ENCODE measurements around the gene LSM11. TPM values are rescaled to one million over a fixed set of nuclear protein-coding genes. Genes with fewer than 3 reads are reported as not detected.

The LSM11 gene
- total RNA-seq, 3 donors from 2014 or later (not counting 1 experiment from before 2014, with no cell fraction given) = 1.2 to 2.3 (median 2.0) TPM

DNA sequence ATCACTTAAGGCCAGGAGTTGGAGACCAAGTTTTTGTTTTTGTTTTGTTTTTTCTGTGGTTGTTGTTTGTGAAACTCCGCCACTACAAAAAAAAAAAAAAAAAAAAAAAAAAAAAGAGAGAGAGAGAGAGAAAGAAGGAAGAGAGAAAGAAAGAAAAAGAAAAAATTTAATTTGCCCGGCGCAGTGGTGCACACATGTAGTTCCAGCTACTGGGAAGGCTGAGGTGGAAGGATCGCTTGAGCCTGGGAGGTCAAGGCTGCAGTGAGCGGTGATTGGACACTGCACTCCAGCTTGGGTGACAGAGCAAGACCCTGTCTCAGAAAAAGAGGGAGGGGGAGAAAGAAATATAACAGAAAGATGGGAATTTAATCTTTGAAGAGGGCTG is 11.4 kb upstream of the LSM11 start:
- H3K27ac ChIP-seq (ENCODE audit: low read length) = peak overlapping the region; percentile 82
- peak overlapping the region; percentile 92 to 95 for H3K27ac Mint-ChIP-seq
- H3K9me3 ChIP-seq (ENCODE audit: control insufficient read depth, insufficient read depth, low read length) = no peaks in the 10 kb centered on the region
- no peaks in the 10 kb centered on the region for H3K36me3 Mint-ChIP-seq
- H3K36me3 ChIP-seq (ENCODE audit: control insufficient read depth, insufficient read depth, low read length) = peaks cover 6% of the 10 kb centered on the region
- H3K27me3 Mint-ChIP-seq (ENCODE audit: low read depth in 2 of 2) = no peaks in the 10 kb centered on the region
- peaks cover 13 to 14% of the 10 kb centered on the region in 2 donors for H3K4me1 Mint-ChIP-seq
- H3K27me3 ChIP-seq (ENCODE audit: control insufficient read depth, insufficient read depth, low read length) = no peaks in the 10 kb centered on the region
- no peak overlapping the region for H3K4me3 ChIP-seq (ENCODE audit: low read length)
- H3K4me1 ChIP-seq (ENCODE audit: control insufficient read depth, insufficient read depth, low read length) = peaks cover 8% of the 10 kb centered on the region
- H3K9me3 Mint-ChIP-seq = no peaks in the 10 kb centered on the region
- over 99% methylated on average over 5 of the region's 5 CpGs for WGBS (ENCODE audit: insufficient coverage)
- H3K4me3 Mint-ChIP-seq = peak overlapping the region; percentile 96
- TF ChIP-seq, protein P1, sequence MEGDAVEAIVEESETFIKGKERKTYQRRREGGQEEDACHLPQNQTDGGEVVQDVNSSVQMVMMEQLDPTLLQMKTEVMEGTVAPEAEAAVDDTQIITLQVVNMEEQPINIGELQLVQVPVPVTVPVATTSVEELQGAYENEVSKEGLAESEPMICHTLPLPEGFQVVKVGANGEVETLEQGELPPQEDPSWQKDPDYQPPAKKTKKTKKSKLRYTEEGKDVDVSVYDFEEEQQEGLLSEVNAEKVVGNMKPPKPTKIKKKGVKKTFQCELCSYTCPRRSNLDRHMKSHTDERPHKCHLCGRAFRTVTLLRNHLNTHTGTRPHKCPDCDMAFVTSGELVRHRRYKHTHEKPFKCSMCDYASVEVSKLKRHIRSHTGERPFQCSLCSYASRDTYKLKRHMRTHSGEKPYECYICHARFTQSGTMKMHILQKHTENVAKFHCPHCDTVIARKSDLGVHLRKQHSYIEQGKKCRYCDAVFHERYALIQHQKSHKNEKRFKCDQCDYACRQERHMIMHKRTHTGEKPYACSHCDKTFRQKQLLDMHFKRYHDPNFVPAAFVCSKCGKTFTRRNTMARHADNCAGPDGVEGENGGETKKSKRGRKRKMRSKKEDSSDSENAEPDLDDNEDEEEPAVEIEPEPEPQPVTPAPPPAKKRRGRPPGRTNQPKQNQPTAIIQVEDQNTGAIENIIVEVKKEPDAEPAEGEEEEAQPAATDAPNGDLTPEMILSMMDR (IDR thresholded peaks at IDR 0.05) = no peak
- ATAC-seq = no peak
- intact Hi-C loops (cut with micrococcal nuclease) = no loop called here
- no peak for DNase-seq

DNA sequence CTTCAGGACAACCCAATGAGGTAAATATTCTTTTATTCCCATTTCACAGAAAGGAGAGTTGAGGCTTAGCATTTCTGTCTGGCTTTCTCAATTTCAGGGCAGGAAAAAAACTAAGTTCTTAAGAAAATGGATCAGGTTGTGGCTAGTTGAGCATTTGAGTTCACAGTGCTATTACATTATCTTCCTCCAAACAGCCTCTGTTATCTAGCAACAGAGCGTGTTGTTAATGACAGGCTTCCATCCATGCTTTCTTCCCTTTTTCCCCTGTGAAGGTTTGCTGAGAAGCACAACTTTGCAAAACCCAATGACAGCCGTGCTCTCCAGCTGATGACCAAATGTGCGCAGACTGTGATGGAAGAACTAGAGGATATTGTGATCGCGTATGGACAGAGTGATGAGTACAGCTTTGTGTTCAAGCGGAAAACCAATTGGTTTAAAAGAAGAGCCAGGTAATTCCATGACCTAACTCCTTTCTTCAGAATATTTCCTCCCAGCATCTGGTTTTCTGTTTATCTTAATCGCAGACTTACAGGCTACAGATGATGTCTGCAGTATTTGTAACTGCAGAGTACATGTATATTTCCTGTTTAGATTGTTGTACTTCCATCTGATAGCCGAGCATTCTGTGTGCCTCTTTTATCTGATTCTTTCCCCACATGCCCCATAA is 10.8 kb upstream of the LSM11 start:
- Mint-ChIP-seq H3K36me3 (no peaks in the 10 kb centered on the region), H3K4me3 (peak overlapping the region; percentile 56), H3K27me3 (ENCODE audit: low read depth in 2 of 2) (no peaks in the 10 kb centered on the region), H3K9me3 (no peaks in the 10 kb centered on the region), H3K27ac (peak overlapping the region; percentile 11 to 95), H3K4me1 (peaks cover 13 to 14% of the 10 kb centered on the region in 2 donors)
- no peaks in the 10 kb centered on the region for H3K9me3 ChIP-seq (ENCODE audit: control insufficient read depth, insufficient read depth, low read length)
- H3K4me3 ChIP-seq (ENCODE audit: low read length) = no peak overlapping the region
- TF ChIP-seq, protein P1 (IDR thresholded peaks at IDR 0.05) = no peak
- H3K36me3 ChIP-seq (ENCODE audit: control insufficient read depth, insufficient read depth, low read length) = peaks cover 6% of the 10 kb centered on the region
- H3K27me3 ChIP-seq (ENCODE audit: control insufficient read depth, insufficient read depth, low read length) = no peaks in the 10 kb centered on the region
- DNase-seq (no peak), ATAC-seq (no peak)
- intact Hi-C loops (cut with micrococcal nuclease) = no loop called here
- H3K27ac ChIP-seq (ENCODE audit: low read length) = no peak overlapping the region
- peaks cover 8% of the 10 kb centered on the region for H3K4me1 ChIP-seq (ENCODE audit: control insufficient read depth, insufficient read depth, low read length)
- 97% methylated on average over 5 of the region's 8 CpGs for WGBS (ENCODE audit: insufficient coverage)

DNA sequence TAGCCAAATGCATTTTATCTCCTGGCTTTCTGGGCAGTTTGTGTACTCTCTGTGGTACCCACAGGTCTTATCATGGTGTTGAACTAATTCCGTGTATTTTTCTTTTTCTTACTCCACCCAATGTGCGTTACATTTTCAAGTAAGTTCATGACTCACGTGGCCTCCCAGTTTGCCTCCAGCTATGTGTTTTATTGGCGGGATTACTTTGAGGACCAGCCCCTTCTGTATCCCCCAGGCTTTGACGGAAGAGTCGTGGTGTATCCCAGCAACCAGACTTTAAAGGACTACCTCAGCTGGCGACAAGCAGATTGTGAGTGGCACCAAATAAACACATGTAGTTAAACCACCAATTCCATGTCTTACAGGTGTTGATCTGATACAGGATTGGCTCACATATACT is 9.1 kb upstream of the LSM11 start:
- H3K4me3 Mint-ChIP-seq = no peak overlapping the region
- 97% methylated on average over 7 of the region's 7 CpGs for WGBS (ENCODE audit: insufficient coverage)
- intact Hi-C loops (cut with micrococcal nuclease) = no loop called here
- Histone ChIP-seq H3K27me3 (ENCODE audit: control insufficient read depth, insufficient read depth, low read length) (no peaks in the 10 kb centered on the region), H3K27ac (ENCODE audit: low read length) (no peak overlapping the region), H3K4me3 (ENCODE audit: low read length) (no peak overlapping the region), H3K36me3 (ENCODE audit: control insufficient read depth, insufficient read depth, low read length) (peaks cover 6% of the 10 kb centered on the region), H3K9me3 (ENCODE audit: control insufficient read depth, insufficient read depth, low read length) (no peaks in the 10 kb centered on the region), H3K4me1 (ENCODE audit: control insufficient read depth, insufficient read depth, low read length) (peaks cover 8% of the 10 kb centered on the region)
- TF ChIP-seq, protein P1 (IDR thresholded peaks at IDR 0.05) = no peak
- no peak overlapping the region for H3K27ac Mint-ChIP-seq
- no peak for ATAC-seq
- no peaks in the 10 kb centered on the region for H3K27me3 Mint-ChIP-seq (ENCODE audit: low read depth in 2 of 2)
- no peaks in the 10 kb centered on the region for H3K9me3 Mint-ChIP-seq
- peaks cover 13 to 14% of the 10 kb centered on the region in 2 donors for H3K4me1 Mint-ChIP-seq
- DNase-seq = no peak
- H3K36me3 Mint-ChIP-seq = no peaks in the 10 kb centered on the region

DNA sequence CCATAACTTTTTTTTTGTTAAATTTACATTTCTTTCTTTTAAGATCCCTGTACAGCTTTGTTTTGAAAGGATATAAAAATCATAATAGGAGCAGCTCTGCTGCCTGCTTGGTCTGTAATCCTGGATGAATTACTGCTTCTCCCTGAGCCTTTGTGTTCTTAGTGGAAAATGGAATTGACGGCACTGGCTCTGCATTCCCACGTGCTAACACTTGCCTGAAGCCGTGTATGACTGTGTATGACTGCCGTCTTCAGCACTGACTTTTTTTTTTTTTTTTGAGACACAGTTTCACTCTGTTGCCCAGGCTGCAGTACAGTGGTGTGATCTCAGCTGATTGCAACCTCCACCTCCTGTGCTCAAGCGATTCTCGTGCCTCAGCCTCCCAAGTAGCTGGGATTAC is 7.5 kb upstream of the LSM11 start:
- TF ChIP-seq, protein P1 (IDR thresholded peaks at IDR 0.05) = no peak
- H3K4me3 Mint-ChIP-seq = no peak overlapping the region
- H3K9me3 Mint-ChIP-seq = no peaks in the 10 kb centered on the region
- intact Hi-C loops (cut with micrococcal nuclease) = no loop called here
- Histone ChIP-seq H3K9me3 (ENCODE audit: control insufficient read depth, insufficient read depth, low read length) (no peaks in the 10 kb centered on the region), H3K4me1 (ENCODE audit: control insufficient read depth, insufficient read depth, low read length) (peaks cover 8% of the 10 kb centered on the region), H3K27ac (ENCODE audit: low read length) (no peak overlapping the region), H3K27me3 (ENCODE audit: control insufficient read depth, insufficient read depth, low read length) (no peaks in the 10 kb centered on the region), H3K36me3 (ENCODE audit: control insufficient read depth, insufficient read depth, low read length) (peaks cover 6% of the 10 kb centered on the region), H3K4me3 (ENCODE audit: low read length) (no peak overlapping the region)
- WGBS (ENCODE audit: insufficient coverage) = 94% methylated on average over 6 of the region's 6 CpGs
- H3K27ac Mint-ChIP-seq = no peak overlapping the region
- no peak for ATAC-seq
- DNase-seq = no peak
- H3K27me3 Mint-ChIP-seq (ENCODE audit: low read depth in 2 of 2) = no peaks in the 10 kb centered on the region
- no peaks in the 10 kb centered on the region for H3K36me3 Mint-ChIP-seq
- peaks cover 12 to 13% of the 10 kb centered on the region in 2 donors for H3K4me1 Mint-ChIP-seq
